Heart left ventricle (tissue), 16 donors: ENCODE measurements around the gene ADGRV1. TPM values are rescaled to one million over a fixed set of nuclear protein-coding genes. Genes with fewer than 3 reads are reported as not detected.

ENCODE experiments used
- ATAC-seq, 4 donors: fragments of 200-7000 bp; cut with Tn5 transposase; one replicate each; pipeline ENCODE4 v1.9.1; 2020 to 2022; ENCODE audit warnings: moderate library complexity in 4 of 4, mild to moderate bottlenecking in 3 of 4, moderate number of reproducible peaks in 1 of 4
- DNase-seq, 5 donors: peaks; one replicate each; pipeline ENCODE4 v3.0.0-alpha.2; 2020
- H3K27ac ChIP-seq, 12 donors: fragments of 200-600 bp; sonication (generic) in 4 of 12; one replicate each; pipeline versions ENCODE4 v1.5.0 to v1.8.0; 2016 to 2022; ENCODE audit warnings: mild to moderate bottlenecking in 2 of 12
- H3K27me3 ChIP-seq, 9 donors: fragments of 200-600 bp; sonication (generic) in 2 of 9; one replicate each; pipeline versions ENCODE4 v1.5.1 to v1.8.0; 2016 to 2022; ENCODE audit warnings: mild to moderate bottlenecking in 3 of 9
- H3K36me3 ChIP-seq, 9 donors: fragments of 200-600 bp; sonication (generic) in 2 of 9; one replicate each; pipeline versions ENCODE4 v1.5.0 to v1.8.0; 2018 to 2022; ENCODE audit warnings: mild to moderate bottlenecking in 2 of 9
- H3K4me1 ChIP-seq, 12 donors: fragments of 200-600 bp; sonication (generic) in 4 of 12; one replicate each; pipeline versions ENCODE4 v1.5.0 to v1.8.0; 2016 to 2022; ENCODE audit warnings: mild to moderate bottlenecking in 3 of 12
- H3K4me3 ChIP-seq, 12 donors: fragments of 200-600 bp; sonication (generic) in 4 of 12; one replicate each; pipeline versions ENCODE4 v1.5.0 to v1.8.0; 2017 to 2022; ENCODE audit warnings: mild to moderate bottlenecking in 9 of 12, moderate library complexity in 4 of 12
- H3K9me3 ChIP-seq, 12 donors: fragments of 200-600 bp; sonication (generic) in 4 of 12; one replicate each; pipeline versions ENCODE4 v1.5.0 to v1.8.0; 2016 to 2022; ENCODE audit warnings: mild to moderate bottlenecking in 1 of 12
- POLR2A ChIP-seq, 2 donors: fragments of 450-650 bp; IDR thresholded peaks; one replicate each; pipeline ENCODE4 v1.6.1; 2017; ENCODE audit warnings: antibody characterized with exemption in 2 of 2, mild to moderate bottlenecking in 2 of 2, moderate library complexity in 2 of 2
- WGBS, 4 donors: extraction: QIAGEN DNeasy Blood & Tissue Kit in 2 of 4; methylation state at CpG; one replicate each; pipeline versions ENCODE4 v1.1.5 to v1.1.7; 2013 to 2018; 5-methylcytosine and 5-hydroxymethylcytosine counted together
- intact Hi-C, 10 donors: fragments of 100-400 bp; cut with DNase I; formaldehyde crosslinking; loops; one replicate each; pipeline versions ENCODE4 v1.11.1 to v1.14.2; 2022
- polyA plus RNA-seq, 2 donors: library from polyadenylated mRNA; stranded (reverse); fragments of 200-250 nt; gene quantifications; one replicate each; pipeline ENCODE4 v1.2.3, GENCODE V29; 2013
- total RNA-seq, 9 donors: library from RNA; depleted of rRNA in 2 of 9; stranded (reverse); fragments of >200 nt in 2 of 9; fragmentation: NEBNext Ultra II Directional in 3 of 9; extraction: Animal tissue kit (Norgen Biotek cat#: 25700) in 3 of 9; gene quantifications; one replicate each; pipeline versions ENCODE4 v1.1.0 to v1.2.4, GENCODE V29; 2016 to 2023
- TF ChIP-seq, protein P1 (sequence below), 12 donors: fragments of 200-600 bp; sonication (generic) in 4 of 12; IDR thresholded peaks; one replicate each; pipeline versions ENCODE4 v1.5.0 to v1.8.0; 2018 to 2022; ENCODE audit warnings: antibody characterized with exemption in 12 of 12, mild to moderate bottlenecking in 5 of 12
- donor health status: ischemic (EF 13 %, LVEDD 7.1; RV severe dilation, severe dysfunction).
- donor health status: healthy with polysubstance abuse.
- donor health status: DM: no; HTN: yes; CAD: no.
- donor health status: DM: no; HTN: no; CAD: no.
- donor health status: ischemic (EF 25% LVEDD 6.9; RV normal size, moderate dysfunction).
- donor health status: ischemic (EF 25% LVEDD 5.7; RV mildly dilated, moderate dysfunction).
- donor health status: healthy.
- donor health status: DM: yes; HTN: yes; CAD: no.
- donor health status: ischemic (EF 35%, LVEDD 5.7; RV mildly dilated, moderate dysfunction).
- donor health status: nonischemic (EF 11% LVEDD 7.7; RV severe dilation, severe dysfunction).
- donor health status: DM: yes; HTN: yes; CAD: no.
- donor health status: PGD.
- donor health status: ischemic (EF 29% LVEDD 5.4; RV normal size, mild dysfunction).
- donor health status: nonischemic (EF 23%, LVEDD 6.1; RV moderate dilation, normal function).

Gene ADGRV1
- total and polyA plus RNA-seq, 11 donors: 0.25 to 0.29 TPM; not detected in 9

DNA sequence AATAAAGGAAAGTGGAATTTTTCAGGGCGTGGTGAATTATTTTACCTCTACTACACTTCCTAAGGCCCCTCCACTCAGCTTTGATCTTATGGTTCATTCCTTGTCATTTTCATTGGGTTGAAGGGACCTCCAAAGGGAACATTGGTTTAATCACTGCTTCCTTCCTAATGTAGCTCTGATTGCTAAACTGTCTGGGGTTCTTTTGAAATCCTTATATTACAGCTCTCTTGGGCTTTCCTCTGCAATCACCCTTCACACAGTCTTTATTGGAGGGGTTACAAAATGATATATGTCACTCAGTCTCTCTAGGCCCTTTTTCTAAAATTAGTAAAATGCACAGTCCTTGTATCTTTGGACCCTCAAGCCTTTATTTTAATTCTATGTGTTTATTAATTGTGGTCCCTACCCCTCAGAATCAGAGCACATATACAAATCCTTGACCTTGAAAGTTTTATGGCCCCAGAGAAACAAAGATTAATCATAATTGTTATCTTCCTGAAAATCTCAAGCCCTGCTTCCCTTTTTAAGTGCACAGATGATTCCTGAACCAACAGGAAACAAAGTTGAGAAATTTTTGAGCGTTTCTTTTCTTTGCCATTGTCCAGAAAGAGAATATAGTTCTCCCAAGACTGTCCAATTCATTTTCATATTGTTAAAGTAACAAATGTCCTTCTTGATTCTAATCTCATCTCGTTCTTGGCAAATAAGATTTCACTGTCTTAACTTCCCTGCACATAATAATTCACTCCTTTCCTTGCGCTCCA is 494.6 kb downstream of the ADGRV1 start:
- peaks cover 0 to 32% (median under 1%) of the 10 kb centered on the region in 12 donors for H3K4me1 ChIP-seq
- H3K4me3 ChIP-seq: no peak overlapping the region
- peak overlapping the region in 3 of 12 donors; percentile 4 to 69 (median 31) for H3K27ac ChIP-seq
- DNase-seq (no peak), ATAC-seq (peak in 2 of 4 donors; percentile 26 to 30)
- H3K9me3 ChIP-seq: no peaks in the 10 kb centered on the region
- H3K27me3 ChIP-seq: no peaks in the 10 kb centered on the region
- H3K36me3 ChIP-seq: no peaks in the 10 kb centered on the region
- WGBS, 4 donors: 57 to 64% (median 58%) methylated on average over 4 of the region's 4 CpGs
- intact Hi-C loops: no loop called here
- TF ChIP-seq, protein P1, sequence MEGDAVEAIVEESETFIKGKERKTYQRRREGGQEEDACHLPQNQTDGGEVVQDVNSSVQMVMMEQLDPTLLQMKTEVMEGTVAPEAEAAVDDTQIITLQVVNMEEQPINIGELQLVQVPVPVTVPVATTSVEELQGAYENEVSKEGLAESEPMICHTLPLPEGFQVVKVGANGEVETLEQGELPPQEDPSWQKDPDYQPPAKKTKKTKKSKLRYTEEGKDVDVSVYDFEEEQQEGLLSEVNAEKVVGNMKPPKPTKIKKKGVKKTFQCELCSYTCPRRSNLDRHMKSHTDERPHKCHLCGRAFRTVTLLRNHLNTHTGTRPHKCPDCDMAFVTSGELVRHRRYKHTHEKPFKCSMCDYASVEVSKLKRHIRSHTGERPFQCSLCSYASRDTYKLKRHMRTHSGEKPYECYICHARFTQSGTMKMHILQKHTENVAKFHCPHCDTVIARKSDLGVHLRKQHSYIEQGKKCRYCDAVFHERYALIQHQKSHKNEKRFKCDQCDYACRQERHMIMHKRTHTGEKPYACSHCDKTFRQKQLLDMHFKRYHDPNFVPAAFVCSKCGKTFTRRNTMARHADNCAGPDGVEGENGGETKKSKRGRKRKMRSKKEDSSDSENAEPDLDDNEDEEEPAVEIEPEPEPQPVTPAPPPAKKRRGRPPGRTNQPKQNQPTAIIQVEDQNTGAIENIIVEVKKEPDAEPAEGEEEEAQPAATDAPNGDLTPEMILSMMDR (IDR thresholded peaks at IDR 0.05): no peak
- TF ChIP-seq POLR2A (IDR thresholded peaks at IDR 0.05): no peak

DNA sequence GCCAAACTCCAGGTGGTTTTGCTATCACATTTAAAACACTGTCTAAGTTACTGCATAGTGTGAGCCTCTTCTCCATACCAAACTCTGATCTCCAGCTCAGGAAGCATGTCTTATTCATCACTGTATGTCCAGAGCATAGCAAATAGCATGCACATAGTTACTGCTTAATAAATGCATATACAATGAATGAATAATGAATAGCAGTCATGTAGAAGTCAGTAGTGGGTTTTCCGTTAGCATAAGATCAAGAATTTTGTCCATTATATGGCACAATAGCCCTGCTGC is 495.1 kb downstream of the ADGRV1 start:
- 68 to 91% (median 84%) methylated on average over 1 of the region's 1 CpG for WGBS, 4 donors
- TF ChIP-seq POLR2A (IDR thresholded peaks at IDR 0.05): no peak
- TF ChIP-seq, protein P1 (IDR thresholded peaks at IDR 0.05): no peak
- Histone ChIP-seq H3K4me1 (peaks cover 0 to 38% (median 3%) of the 10 kb centered on the region in 12 donors), H3K36me3 (no peaks in the 10 kb centered on the region), H3K27ac (peak overlapping the region in 1 of 12 donors; percentile 69), H3K9me3 (no peaks in the 10 kb centered on the region), H3K27me3 (no peaks in the 10 kb centered on the region), H3K4me3 (no peak overlapping the region)
- intact Hi-C loops: no loop called here
- no peak for DNase-seq
- no peak for ATAC-seq

DNA sequence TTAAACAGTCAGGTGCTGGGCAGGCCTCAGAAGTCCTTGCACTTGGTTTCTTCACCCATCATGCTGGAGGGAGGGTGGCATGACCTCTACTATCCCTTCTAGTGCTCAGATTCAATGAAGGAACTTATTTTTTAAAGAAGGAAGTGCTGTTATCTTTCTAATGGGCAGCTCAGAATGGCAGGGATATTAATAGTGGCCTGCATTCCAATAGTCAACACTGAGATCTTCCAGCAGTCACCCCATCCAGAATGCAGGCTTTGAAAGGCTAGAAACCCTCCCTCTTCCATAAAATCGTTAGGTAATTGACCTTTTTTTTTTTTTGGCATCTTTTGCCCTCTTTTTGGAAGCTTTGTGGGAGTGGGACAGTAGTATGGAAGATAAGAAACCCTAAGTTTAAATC is 499.6 kb downstream of the ADGRV1 start:
- intact Hi-C loops: no loop called here
- H3K4me3 ChIP-seq: no peak overlapping the region
- 0 to 29% (median 20%) methylated on average over 1 of the region's 1 CpG for WGBS, 4 donors
- H3K9me3 ChIP-seq: no peaks in the 10 kb centered on the region
- no peak for DNase-seq
- no peaks in the 10 kb centered on the region for H3K27me3 ChIP-seq
- H3K27ac ChIP-seq: no peak overlapping the region
- no peaks in the 10 kb centered on the region for H3K36me3 ChIP-seq
- ATAC-seq: peak in 2 of 4 donors; percentile 61
- peaks cover 0 to 32% (median 3%) of the 10 kb centered on the region in 12 donors for H3K4me1 ChIP-seq
- TF ChIP-seq POLR2A (IDR thresholded peaks at IDR 0.05): no peak
- TF ChIP-seq, protein P1 (IDR thresholded peaks at IDR 0.05): no peak

DNA sequence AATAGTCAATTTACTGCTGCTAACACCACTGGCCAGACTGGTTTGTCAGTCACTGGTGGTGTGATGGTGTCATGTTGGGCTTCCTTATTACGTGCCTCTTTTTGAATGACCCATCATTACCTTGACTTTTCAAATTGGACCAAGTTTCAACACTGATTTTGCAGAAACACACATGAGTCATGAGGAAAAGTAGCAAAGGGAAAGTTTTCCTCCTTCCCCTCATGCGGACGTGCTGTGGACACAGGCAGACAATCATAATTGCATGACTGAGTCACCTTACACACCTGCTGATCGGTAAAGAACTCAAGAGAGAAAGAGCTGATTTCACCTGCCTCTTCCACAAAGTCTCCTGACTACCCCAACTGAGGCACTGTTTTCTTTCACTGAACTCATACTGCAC is 500.0 kb downstream of the ADGRV1 start:
- Histone ChIP-seq H3K9me3 (no peaks in the 10 kb centered on the region), H3K36me3 (no peaks in the 10 kb centered on the region), H3K27ac (no peak overlapping the region), H3K4me1 (peaks cover 0 to 28% (median 3%) of the 10 kb centered on the region in 12 donors), H3K27me3 (no peaks in the 10 kb centered on the region), H3K4me3 (no peak overlapping the region)
- no peak for ATAC-seq
- DNase-seq: no peak
- TF ChIP-seq POLR2A (IDR thresholded peaks at IDR 0.05): no peak
- TF ChIP-seq, protein P1 (IDR thresholded peaks at IDR 0.05): no peak
- 80 to 88% (median 80%) methylated on average over 4 of the region's 4 CpGs for WGBS, 4 donors
- intact Hi-C loops: no loop called here
